Inflammatory macrophage (primary cell): ENCODE results near the gene ABCB8.
A peak's percentile ranks its signal among the peaks of the same experiment; 100 is the strongest.

Source experiments
- DNase-seq, 2 donors: peaks; one replicate each; pipeline ENCODE4 v3.0.0-alpha.2; 2020 to 2022
- total RNA-seq, 18 experiments: gene quantifications; one replicate each; lab custom pipeline; 2026; ENCODE audit warnings: mixed read lengths in 6 of 18, inconsistent platforms in 2 of 18; lab: John Stamatoyannopoulos, UW

The ABCB8 gene
- 20.5 to 85.7 (median 38.5) reads per million in 18 experiments for total RNA-seq

DNA sequence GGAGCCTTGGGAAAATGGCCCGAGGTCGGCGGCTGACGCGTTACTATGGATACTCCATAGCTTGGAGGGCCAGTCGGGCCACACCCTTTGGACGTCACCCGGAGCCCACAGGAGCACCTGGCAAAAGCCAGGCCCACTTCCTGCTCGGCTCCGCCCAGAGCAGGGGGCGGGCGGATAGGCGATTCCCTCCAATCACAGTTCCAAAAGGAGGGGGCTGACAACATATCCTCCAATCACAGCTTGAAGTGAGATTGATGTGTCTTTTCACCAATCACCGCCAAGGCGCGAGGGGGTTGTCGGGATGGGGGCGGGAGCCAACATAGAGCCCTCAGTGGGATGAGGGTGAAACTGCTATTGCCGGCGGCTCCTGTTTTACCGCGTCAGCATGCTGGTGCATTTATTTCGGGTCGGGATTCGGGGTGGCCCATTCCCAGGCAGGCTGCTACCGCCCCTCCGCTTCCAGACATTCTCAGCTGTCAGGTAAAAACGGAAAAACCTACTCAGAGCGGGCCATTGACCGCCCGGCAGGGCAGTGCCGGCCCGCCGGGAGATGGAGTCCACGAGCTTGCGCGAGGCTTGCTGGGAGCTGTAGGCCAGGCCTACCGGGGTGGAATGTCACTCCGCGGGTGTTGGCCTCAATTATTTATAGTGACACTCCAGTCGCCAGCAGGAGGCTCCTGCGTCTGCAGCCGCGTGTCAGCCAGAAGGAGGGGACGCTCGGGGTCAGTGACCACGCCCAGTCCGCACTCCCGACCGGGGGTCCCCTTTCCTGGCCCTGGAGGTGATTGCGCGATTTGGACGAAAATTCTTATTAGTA, at the start of gene ABCB8:
TSS of gene ABCB8 (plus strand) at position 320 of the 817 bp plus-strand sequence. CDS start at position 386, 66 bp downstream.
- DNase-seq, result peak; percentile 99 to 100

DNA sequence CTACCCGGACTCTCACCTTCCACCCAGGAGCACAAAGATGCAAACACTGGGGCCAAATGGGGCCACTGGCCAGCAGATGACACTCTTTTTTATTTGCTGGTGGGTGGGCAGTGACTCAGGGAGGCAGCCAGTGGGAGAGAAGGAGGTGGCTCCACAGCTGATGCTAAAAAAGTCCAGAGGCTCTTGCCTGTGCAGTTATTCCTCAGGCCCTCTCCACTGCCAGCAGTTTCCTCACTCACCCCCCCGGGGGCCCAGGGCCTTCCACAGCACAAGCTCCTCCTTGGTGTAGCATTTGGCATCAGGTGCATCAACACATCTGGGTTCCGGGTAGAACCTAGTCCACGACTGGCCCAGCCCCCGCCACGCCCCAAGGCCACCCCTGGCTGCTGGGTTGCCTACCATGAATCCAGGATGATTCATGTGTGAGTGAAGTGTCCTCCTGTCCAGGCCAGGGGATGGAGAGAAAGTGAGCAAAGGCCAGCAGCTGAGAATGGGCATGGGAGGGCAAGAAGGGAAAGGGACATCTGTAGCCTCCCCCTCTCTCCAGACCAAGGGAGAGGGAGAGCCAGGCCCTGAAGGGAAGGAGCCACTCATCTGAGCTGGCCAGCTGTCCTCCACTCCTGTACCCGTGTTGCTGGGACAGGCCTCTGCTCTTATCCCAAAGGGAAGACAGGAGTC, 48.4 kb upstream of the ABCB8 start:
- DNase-seq, result no peak

DNA sequence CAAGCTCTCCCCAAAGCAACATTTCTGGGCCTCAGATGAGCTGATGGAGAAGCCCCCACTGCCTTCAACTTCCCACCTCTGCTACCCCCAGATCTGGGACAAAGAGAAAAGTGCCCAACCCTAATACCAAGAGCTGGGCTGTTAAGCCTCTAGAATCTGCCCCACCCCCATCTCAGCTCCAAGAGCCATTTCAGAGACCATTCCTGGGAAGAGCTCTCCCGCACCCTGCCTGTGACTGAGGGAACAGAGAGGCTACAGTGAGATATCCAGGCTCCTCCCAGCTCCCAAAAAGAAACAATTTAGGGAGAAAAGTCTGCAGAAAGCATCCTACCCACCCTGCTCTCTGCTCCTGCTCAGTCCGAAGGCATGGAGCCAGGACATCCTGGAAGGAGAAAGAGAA, 47.6 kb upstream of the ABCB8 start:
- DNase-seq, result no peak

DNA sequence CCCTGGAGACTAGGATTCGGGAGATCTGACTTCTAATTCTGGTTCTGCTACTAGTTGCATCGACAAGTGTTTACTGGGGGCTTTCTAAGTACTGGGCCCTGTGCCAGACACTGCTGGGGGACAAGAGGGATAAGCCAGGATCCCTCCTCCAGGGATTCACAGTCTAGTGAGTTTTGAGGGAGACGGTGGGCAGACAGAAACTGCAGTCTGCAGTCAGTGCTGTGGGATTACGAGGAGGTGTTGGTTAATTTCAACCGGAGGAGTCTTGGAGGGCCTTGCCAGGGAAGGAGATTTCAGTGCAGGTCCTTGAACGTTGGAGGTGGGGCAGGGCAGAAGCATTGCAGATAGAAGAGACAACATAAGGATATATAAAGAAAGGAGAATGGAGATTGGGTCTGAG, 46.6 kb upstream of the ABCB8 start:
- no peak for DNase-seq

DNA sequence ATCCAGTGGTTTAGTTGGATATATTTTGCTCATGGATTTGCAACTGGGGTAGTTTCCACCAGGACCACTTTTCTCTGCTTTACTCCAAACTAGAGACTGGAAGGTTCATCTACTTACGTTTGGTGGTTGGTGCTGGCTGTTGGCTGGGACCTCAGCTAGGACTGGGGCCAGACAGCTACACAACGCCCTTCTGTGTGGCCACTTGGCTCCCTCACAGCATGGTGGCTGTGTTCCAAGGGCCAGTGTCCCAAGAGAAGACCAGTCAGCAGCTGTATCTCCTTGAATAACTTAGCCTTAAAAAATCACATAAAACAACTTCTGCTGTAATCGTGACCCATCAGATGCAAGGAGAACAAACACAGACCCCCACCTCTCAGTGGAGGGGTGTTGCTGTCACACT, 45.9 kb upstream of the ABCB8 start:
- DNase-seq, result no peak

DNA sequence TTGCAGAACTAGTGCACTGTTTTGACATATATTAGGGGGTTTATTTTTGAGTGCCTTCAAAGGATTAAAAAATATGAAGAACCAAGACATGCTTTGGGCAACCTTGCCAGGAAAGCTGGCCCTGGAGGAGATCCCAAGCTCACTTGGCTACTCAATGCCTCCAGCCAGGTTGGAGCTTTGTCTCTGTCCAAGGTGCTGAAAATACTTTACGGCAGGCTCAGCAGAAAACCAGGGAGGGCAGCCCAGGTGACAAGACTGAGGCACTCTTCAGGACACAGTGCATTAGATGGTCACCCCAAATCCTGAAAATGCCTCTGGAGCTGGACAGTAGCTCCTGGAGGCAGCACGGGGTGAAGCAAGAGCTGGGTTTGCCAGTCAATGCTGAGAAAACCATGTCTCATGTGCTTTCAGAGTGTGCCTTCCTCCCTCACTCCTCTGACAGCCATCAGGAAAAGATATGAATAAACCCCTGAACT, 44.3 kb upstream of the ABCB8 start:
- DNase-seq, result peak in 1 of 2 donors; percentile 33

DNA sequence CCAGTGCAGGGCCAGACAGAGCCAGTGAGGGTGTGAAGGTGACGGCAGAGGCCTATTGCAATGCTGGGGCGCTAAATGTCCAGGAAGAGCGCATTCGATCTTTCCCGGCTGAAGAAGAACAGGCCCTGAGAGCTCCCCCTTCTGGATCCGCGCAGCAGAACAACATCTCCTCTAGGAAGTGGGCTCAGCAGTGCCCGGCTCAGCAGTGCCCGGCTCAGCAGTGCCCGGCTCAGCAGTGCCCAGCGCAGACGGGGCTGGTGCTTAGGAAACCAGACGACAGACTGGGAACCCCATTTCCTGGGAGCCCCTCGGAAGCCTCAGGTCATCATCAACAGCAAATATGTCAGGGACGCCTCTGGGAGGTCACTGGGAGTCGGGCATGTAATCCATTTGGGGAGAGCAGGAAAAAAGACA, 42.1 kb upstream of the ABCB8 start:
- peak; percentile 50 to 58 for DNase-seq

DNA sequence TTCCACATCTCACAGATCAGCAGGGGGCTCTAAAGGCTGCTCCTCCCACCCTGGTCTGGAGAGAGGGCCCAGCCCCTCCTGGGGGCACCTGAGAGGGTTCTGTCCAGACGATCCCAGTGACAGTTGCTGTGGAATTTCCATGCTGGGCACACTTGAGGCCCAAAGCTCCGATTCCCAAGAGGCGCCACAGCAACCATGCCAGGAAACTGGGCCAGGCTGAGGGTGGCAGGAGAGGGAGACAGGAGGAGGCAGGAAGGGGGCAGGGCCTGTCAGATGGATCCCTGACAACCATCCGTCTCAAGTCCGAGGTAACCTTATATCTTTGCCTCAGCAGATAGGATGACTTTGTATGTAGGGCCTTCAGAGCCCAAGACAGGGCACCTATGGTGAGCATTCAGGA, 41.7 kb upstream of the ABCB8 start:
- no peak for DNase-seq

DNA sequence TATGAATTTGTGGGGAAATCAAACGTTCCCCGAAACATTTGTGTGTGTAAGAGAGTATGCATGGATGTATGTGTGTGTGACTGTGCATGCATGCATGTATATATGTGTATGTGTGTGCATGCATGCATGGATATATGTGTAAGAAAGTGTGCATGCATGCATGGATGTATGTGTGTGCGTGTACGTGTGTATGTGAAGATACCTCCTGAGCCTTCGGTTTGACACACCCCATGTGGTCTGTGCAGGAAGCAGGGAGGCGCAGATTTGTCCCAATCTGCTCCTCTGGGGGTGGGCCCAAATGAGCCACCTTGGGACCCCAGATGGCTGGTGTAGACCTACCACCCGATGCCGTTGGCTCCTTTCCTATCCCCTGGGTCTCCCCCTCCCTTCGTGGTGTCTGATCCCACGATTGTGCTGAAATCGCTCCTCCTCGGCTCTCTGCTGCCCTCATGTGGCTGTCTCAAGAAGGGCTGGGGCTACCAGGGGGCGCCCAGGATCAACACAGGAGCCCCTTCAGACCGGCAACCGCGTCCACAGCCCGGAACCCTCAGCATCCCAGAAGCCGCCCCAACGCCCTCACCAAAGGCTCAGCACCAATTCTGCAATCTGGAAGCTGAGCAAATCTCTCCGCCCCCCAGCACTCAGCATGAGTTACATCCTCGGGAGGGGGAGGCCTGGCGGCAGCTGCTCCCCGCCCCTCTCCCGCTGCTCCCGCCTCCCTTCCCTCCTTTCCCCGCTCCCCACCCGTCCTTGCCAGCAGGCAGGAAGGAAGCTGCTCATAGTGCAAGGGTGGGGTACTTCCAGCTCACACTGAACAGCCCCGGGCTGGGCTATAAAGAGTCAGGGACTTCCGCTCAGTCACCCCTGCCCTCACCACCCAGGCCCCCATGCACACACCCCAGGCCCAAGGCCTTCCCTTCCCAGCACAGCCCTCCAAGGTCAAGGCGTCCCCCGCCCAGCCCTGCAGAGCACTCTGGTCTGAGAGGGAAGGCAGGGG, 39.7 kb upstream of the ABCB8 start:
- DNase-seq, result peak; percentile 27 to 37

DNA sequence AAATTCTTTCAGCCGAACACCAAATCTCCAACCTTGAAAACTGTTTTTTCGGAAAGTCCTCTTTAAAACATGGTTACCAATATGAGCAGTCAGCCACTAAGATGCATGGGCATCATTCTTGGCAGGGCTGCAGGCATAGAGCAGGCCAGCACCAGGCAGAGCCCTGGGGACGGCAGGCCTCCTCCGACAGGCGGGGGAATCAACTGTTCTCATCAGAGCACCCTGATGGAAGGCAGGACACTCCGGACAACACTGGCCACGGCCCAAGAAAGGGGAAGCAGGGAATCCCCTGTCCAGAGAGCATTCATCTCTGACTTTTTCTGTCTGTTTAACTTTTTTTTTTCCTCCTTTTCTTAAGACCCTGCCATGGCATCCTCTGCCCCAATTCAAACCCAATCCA, 38.8 kb upstream of the ABCB8 start:
- DNase-seq, result no peak

DNA sequence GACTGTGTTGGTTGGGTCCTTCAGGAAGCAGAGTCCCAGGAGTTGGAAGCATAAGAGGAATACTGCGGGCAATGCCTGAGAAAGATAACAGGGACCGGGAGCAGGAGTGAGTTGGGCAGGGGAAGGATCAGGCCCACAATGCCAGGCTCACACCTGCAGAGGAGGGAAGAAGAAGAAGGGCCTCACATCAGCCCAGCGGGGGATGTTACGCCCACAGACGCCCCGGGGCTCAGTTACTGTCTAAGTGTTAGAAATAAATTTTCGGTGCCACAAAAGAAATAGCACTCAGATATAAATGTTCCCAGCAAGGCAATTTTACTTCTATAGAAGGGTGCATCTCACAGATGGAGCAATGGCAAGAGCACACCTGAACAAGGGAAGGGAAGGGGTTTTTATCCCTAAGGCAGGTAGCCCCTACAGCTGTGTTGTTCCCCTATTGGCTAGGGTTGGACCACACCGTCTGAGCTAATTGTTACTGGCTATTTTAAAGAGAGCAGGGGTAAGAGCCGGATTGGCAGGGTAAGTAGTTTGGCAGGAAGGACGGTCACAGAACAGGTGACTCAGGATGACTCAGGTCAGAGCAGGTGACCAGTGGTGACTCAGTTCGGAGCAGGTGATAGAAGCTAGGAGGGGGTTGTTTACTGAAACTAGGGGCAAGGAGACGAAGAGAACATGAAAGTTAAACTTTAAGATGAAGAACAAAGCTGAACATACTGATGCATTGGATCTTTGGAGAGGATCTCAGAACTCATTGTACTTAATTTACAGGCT, 37.6 kb upstream of the ABCB8 start, which contains the start of gene NOS3:
TSS of gene NOS3 (plus strand) at position 602 of the 771 bp plus-strand sequence. CDS start 2,787 bp downstream, outside the sequence.
- no peak for DNase-seq

DNA sequence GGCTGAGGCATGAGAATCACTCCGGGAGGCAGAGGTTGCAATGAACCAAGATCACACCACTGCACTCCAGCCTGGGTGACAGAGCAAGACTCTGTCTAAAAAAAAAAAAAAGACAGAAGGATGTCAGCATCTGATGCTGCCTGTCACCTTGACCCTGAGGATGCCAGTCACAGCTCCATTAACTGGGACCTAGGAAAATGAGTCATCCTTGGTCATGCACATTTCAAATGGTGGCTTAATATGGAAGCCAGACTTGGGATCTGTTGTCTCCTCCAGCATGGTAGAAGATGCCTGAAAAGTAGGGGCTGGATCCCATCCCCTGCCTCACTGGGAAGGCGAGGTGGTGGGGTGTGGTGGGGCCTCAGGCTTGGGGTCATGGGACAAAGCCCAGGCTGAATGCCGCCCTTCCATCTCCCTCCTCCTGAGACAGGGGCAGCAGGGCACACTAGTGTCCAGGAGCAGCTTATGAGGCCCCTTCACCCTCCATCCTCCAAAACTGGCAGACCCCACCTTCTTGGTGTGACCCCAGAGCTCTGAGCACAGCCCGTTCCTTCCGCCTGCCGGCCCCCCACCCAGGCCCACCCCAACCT, 36.1 kb upstream of the ABCB8 start:
- no peak for DNase-seq

DNA sequence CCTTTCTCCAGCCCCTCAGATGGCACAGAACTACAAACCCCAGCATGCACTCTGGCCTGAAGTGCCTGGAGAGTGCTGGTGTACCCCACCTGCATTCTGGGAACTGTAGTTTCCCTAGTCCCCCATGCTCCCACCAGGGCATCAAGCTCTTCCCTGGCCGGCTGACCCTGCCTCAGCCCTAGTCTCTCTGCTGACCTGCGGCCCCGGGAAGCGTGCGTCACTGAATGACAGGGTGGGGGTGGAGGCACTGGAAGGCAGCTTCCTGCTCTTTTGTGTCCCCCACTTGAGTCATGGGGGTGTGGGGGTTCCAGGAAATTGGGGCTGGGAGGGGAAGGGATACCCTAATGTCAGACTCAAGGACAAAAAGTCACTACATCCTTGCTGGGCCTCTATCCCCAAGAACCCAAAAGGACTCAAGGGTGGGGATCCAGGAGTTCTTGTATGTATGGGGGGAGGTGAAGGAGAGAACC, 35.4 kb upstream of the ABCB8 start:
- DNase-seq, result peak in 1 of 2 donors; percentile 19

DNA sequence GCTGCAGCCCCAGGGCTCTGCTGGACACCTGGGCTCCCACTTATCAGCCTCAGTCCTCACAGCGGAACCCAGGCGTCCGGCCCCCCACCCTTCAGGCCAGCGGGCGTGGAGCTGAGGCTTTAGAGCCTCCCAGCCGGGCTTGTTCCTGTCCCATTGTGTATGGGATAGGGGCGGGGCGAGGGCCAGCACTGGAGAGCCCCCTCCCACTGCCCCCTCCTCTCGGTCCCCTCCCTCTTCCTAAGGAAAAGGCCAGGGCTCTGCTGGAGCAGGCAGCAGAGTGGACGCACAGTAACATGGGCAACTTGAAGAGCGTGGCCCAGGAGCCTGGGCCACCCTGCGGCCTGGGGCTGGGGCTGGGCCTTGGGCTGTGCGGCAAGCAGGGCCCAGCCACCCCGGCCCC, 34.7 kb upstream of the ABCB8 start:
- no peak for DNase-seq

DNA sequence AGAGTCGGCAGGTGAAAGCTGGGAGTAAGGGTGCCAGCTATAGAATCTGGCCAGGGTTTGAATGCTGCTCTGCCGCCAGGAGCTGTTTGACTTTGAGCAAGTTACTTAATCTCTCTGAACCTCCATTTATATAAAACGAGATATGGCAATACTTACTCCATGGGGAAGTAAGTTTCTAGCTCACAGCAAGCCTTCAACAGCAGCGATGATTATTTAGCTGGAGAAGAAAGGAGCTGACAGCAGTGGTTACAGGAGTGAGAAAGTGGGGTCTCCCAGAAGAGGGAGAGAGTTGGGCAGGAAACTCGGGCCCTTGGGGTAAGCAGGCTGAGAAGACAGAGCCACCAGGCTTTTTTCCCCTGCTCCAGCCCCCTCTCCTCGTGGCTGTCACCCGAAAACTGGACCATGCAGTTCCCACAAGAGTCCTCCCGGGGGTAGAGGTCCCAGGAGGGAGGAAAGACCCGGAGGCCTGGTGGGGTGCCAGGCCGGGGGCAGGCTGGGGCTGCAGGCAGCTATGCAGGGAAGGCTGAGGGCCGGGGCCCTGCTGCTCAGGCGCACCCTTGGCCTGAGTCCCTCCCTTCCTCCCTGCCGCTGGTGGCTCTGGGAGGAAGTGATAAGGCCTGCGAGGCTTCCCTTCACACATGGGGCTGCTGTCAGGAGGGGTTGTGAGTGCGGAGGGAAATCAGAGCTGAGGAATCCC, 34.0 kb upstream of the ABCB8 start:
- DNase-seq, result peak; percentile 52 to 63

DNA sequence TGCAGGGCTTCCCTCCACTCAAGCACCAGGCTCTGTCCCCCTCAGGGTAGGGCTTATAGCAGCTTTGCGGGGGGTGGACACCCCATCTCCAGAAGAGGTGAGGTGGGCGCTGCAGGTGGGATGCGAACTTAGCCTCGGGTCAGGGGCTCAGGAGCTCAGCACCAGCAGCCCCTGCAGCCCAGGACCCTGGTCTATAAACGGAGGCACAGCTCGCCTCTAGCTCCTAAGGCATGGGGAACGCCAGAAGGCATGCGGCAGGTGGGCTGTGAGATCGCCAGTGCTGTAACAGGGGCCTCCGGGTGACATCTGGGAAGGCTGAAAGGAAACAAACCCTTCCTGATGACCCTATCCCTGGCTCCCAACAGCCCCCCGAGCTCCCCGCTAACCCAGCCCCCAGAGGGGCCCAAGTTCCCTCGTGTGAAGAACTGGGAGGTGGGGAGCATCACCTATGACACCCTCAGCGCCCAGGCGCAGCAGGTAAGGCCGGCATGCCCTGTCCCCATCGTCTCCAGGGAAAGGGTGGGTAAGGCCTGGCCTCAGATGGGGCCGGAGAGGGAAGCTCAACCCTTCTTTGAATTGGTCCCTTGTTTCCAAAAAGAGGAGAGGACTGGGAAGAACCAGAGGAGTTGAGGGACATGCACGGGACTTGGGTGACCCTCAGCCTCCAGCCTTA, 33.3 kb upstream of the ABCB8 start:
- DNase-seq, result no peak

DNA sequence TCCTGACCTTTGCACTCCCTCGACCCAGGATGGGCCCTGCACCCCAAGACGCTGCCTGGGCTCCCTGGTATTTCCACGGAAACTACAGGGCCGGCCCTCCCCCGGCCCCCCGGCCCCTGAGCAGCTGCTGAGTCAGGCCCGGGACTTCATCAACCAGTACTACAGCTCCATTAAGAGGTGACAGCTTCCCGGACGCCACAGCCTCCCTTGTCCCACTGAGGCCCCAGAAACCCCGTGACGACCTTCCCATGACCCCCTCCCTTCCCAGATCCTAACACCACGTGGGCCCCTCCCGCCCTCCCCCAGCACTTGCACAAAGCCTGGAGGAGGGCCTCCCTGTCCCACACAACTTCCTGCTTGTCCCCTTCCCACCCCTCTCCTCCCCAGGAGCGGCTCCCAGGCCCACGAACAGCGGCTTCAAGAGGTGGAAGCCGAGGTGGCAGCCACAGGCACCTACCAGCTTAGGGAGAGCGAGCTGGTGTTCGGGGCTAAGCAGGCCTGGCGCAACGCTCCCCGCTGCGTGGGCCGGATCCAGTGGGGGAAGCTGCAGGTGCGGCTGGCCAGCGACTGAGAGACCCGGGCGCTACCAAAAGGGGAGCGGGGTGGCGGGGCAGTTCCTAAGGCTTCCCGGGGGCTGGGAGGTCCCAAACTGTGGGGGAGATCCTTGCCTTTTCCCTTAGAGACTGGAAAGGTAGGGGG, 31.7 kb upstream of the ABCB8 start:
- peak; percentile 5 to 44 for DNase-seq

DNA sequence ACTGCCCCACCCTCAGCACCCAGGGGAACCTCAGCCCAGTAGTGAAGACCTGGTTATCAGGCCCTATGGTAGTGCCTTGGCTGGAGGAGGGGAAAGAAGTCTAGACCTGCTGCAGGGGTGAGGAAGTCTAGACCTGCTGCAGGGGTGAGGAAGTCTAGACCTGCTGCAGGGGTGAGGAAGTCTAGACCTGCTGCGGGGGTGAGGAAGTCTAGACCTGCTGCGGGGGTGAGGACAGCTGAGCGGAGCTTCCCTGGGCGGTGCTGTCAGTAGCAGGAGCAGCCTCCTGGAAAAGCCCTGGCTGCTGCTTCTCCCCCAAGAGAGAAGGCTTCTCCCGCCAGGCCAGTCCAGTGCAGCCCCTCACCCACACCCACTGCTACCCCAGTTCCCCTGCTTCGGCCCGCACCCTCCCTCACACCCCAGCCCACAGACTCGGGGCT, 31.2 kb upstream of the ABCB8 start:
- peak in 1 of 2 donors; percentile 26 for DNase-seq

DNA sequence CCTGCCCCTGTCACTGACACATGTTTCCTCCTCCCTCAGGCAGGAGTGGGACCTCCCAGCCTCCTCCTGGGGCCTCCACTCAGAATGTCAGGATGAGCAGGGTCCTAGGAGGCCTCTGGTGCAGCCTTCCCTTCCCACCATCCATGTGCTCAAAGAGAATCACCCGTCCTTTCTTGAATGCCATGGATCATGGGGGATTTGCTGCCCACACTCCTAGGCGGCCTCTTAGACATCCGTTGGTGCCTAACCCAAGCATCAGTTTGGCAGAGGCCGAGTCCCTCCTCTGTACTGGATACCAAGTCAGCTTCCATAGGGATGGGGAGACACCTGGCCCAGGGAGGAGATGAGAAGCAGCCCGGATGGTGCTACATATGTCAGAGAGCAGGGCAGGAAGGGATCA, 30.4 kb upstream of the ABCB8 start:
- DNase-seq, result no peak
